B cell (primary cell): ENCODE results near the gene SPEF1. TPM values are rescaled to one million over a fixed set of nuclear protein-coding genes. Genes with fewer than 3 reads are reported as not detected.

Source experiments
- ATAC-seq: fragments of 200-7000 bp; cut with Tn5 transposase; one replicate; pipeline ENCODE4 v1.10.0; 2021; ENCODE audit warnings: low read depth, mild to moderate bottlenecking, moderate number of reproducible peaks, moderate library complexity
- CTCF ChIA-PET: fragments of 350-600 bp; sonication (Branson Sonifier 250); formaldehyde crosslinking; loops from one replicate; lab custom pipeline; 2021; ENCODE audit warnings: antibody characterized with exemption, inconsistent platforms; lab: Charles Lee
- POLR2A ChIA-PET: fragments of 350-600 bp; sonication (Branson Sonifier 250); formaldehyde crosslinking; loops from one replicate; lab custom pipeline; 2021; ENCODE audit warnings: antibody characterized with exemption; lab: Charles Lee
- DNase-seq: peaks from one replicate; pipeline ENCODE4 v3.0.0; 2013
- H2AFZ ChIP-seq: 2 replicates; pipeline ENCODE4 v1.6.1; 2012; ENCODE audit warnings: mild to moderate bottlenecking, low read depth, low read length; ENCODE audit not compliant: insufficient read depth, poor library complexity, severe bottlenecking
- H3K27ac ChIP-seq, 2 donors: 1 replicate in 1 of 2; 2 replicates in 1 of 2; pipeline ENCODE4 v1.5.1; 2012 to 2013; ENCODE audit warnings: low read length in 2 of 2, mild to moderate bottlenecking in 2 of 2, moderate library complexity in 1 of 2
- H3K27me3 ChIP-seq, 4 experiments: fragments of 200-600 bp in 1 of 4; sonication (generic) in 1 of 4; replicated peaks in 1 of 4; 1 replicate in 2 of 4; 2 replicates in 2 of 4; pipeline versions ENCODE4 v1.6.1 to v1.7.0; 2013 to 2016; ENCODE audit warnings: low read length in 3 of 4, mild to moderate bottlenecking in 2 of 4, mixed read lengths in 1 of 4, moderate library complexity in 1 of 4; ENCODE audit not compliant: insufficient read depth in 4 of 4, control insufficient read depth in 3 of 4; ENCODE audit errors: control extremely low read depth in 1 of 4
- H3K36me3 ChIP-seq, 2 experiments: replicated peaks in 1 of 2; 1 replicate in 1 of 2; 2 replicates in 1 of 2; pipeline versions ENCODE4 v1.6.1 to v1.7.1; 2013; ENCODE audit warnings: low read length in 1 of 2; ENCODE audit not compliant: insufficient read depth in 2 of 2, control insufficient read depth in 1 of 2; ENCODE audit errors: control extremely low read depth in 1 of 2, extremely low read depth in 1 of 2
- H3K4me1 ChIP-seq, 2 donors: fragments of 200-600 bp in 1 of 2; sonication (generic) in 1 of 2; 1 replicate in 1 of 2; 2 replicates in 1 of 2; pipeline versions ENCODE4 v1.5.1 to v1.6.1; 2013 to 2017; ENCODE audit warnings: low read length in 2 of 2; ENCODE audit not compliant: control insufficient read depth in 2 of 2, insufficient read depth in 2 of 2
- H3K4me2 ChIP-seq: replicated peaks from 2 replicates; pipeline ENCODE3; 2012; ENCODE audit warnings: mild to moderate bottlenecking, low read depth, low read length; ENCODE audit not compliant: poor library complexity, severe bottlenecking
- H3K4me3 ChIP-seq, 5 experiments: fragments of 200-600 bp in 1 of 5; sonication (generic) in 1 of 5; 1 replicate in 3 of 5; 2 replicates in 2 of 5; pipeline versions ENCODE4 v1.5.1 to v1.7.0; 2011 to 2016; ENCODE audit warnings: low read length in 4 of 5, mild to moderate bottlenecking in 4 of 5, low read depth in 2 of 5, control low read depth in 1 of 5, moderate library complexity in 1 of 5; ENCODE audit not compliant: insufficient read depth in 1 of 5; ENCODE audit errors: control extremely low read depth in 1 of 5, extremely low read depth in 1 of 5
- H3K79me2 ChIP-seq: fragments of 200-600 bp; sonication (generic); one replicate; pipeline ENCODE4 v1.6.0; 2016; ENCODE audit warnings: low read length; ENCODE audit not compliant: control insufficient read depth, insufficient read depth
- H3K9ac ChIP-seq: fragments of 200-600 bp; sonication (generic); 2 replicates; pipeline ENCODE4 v1.6.1; 2017; ENCODE audit warnings: mild to moderate bottlenecking, low read length, moderate library complexity
- H3K9me3 ChIP-seq, 3 donors: one replicate each; pipeline versions ENCODE4 v1.6.1 to v1.7.1; 2013; ENCODE audit warnings: low read length in 2 of 3; ENCODE audit not compliant: control insufficient read depth in 2 of 3, insufficient read depth in 1 of 3; ENCODE audit errors: control extremely low read depth in 1 of 3
- H4K20me1 ChIP-seq: 2 replicates; pipeline ENCODE4 v1.6.0; 2012; ENCODE audit warnings: mild to moderate bottlenecking, low read length; ENCODE audit not compliant: insufficient read depth, control insufficient read depth, poor library complexity, severe bottlenecking
- H3K27ac Mint-ChIP-seq: one replicate; pipeline ENCODE4 v1.8.0; 2021; ENCODE audit warnings: mixed read lengths
- H3K27me3 Mint-ChIP-seq: one replicate; pipeline ENCODE4 v1.8.0; 2021; ENCODE audit warnings: mixed read lengths
- H3K4me1 Mint-ChIP-seq: one replicate; pipeline ENCODE4 v1.8.0; 2021; ENCODE audit warnings: mixed read lengths
- H3K4me3 Mint-ChIP-seq: one replicate; pipeline ENCODE4 v1.8.0; 2021; ENCODE audit warnings: mixed read lengths
- H3K9me3 Mint-ChIP-seq: one replicate; pipeline ENCODE4 v1.8.0; 2022; ENCODE audit warnings: mixed read lengths; ENCODE audit not compliant: insufficient read depth
- EZH2 ChIP-seq: IDR thresholded peaks from 2 replicates; pipeline ENCODE4 v1.6.1; 2012; ENCODE audit warnings: borderline replicate concordance, low read depth, mild to moderate bottlenecking, moderate library complexity, low read length; ENCODE audit not compliant: insufficient read depth, poor library complexity, severe bottlenecking
- WGBS: methylation state at CpG from one replicate; pipeline ENCODE4 v1.1.5; 2013; ENCODE audit warnings: missing lambda C conversion rate; ENCODE audit not compliant: insufficient coverage; 5-methylcytosine and 5-hydroxymethylcytosine counted together
- intact Hi-C: fragments of 100-400 bp; cut with micrococcal nuclease; formaldehyde crosslinking; loops from one replicate; pipeline ENCODE4 v1.10.0; 2022
- polyA plus RNA-seq: library from polyadenylated mRNA; depleted of rRNA; stranded (reverse); fragments of >200 nt; gene quantifications from 2 replicates; pipeline ENCODE4 v1.2.3, GENCODE V29; 2012
- total RNA-seq, 2 donors: library from RNA; stranded (reverse); fragments of 120-200 nt in 1 of 2; gene quantifications; 1 replicate in 1 of 2; 2 replicates in 1 of 2; pipeline versions ENCODE4 v1.2.3 to v1.2.4, GENCODE V29; 2013 to 2022
- TF ChIP-seq, protein P1 (sequence below): fragments of 200-600 bp; IDR thresholded peaks from one replicate; pipeline ENCODE4 v1.8.0; 2022; ENCODE audit warnings: antibody characterized with exemption, mild to moderate bottlenecking

The SPEF1 gene
- total and polyA plus RNA-seq, 2 donors (not counting 1 experiment from before 2014, with no cell fraction given), result not detected

DNA sequence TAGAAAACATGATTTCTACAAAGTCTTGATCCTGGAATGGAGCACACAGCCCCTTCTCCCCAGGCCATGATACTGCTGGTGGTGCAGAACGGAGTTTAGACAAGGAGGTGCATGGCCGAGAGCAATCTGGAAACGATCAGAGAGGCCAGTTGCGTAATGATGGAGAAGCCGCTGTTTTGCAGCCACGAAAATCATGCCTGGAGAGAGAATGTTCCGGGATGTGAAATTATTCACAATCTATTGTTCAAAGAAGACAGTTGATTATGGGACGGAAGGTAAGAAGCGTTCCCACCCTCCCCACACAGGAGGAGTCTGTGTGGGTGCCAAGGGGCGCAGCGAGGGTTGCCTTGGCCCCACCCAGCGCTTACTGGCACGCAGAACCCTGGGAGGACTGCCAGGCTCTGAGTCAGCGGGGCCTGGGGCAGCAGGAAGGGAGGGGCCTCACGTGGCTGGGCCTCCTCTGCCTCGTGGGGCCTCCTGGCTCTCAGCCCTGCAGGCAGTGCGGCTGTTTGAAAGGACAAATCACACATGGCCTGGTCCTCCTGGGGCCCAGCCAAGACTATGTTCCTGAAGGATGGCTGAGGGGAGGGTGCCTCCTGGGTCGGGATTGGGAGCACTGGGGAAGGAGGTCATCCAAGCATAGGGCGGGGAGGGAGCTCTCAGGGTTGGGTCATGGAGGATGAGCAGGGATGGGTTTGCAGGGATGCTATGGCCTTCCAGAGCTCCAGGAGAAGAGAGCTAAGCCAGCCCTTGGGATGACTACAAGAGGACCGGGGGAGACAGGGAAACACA, 30.4 kb upstream of the SPEF1 start:
- peak overlapping the region; percentile 54 for H2AFZ ChIP-seq

More for the DNA sequence above, 30.4 kb upstream of the SPEF1 start:
- ATAC-seq (peak; percentile 99), DNase-seq (peak; percentile 47)
- Mint-ChIP-seq H3K9me3 (no peaks in the 10 kb centered on the region), H3K27ac (peak overlapping the region; percentile 81), H3K4me3 (peak overlapping the region; percentile 87), H3K4me1 (peaks cover 17% of the 10 kb centered on the region), H3K27me3 (no peaks in the 10 kb centered on the region)
- no peaks in the 10 kb centered on the region for H3K36me3 ChIP-seq
- H3K4me2 ChIP-seq, result peak overlapping the region; percentile 59
- no peaks in the 10 kb centered on the region for H3K27me3 ChIP-seq
- peak overlapping the region in 3 of 5 experiments; percentile 25 to 30 (median 25) for H3K4me3 ChIP-seq
- H3K4me1 ChIP-seq, result peaks cover 8 to 19% of the 10 kb centered on the region in 2 donors
- TF ChIP-seq, protein P1, sequence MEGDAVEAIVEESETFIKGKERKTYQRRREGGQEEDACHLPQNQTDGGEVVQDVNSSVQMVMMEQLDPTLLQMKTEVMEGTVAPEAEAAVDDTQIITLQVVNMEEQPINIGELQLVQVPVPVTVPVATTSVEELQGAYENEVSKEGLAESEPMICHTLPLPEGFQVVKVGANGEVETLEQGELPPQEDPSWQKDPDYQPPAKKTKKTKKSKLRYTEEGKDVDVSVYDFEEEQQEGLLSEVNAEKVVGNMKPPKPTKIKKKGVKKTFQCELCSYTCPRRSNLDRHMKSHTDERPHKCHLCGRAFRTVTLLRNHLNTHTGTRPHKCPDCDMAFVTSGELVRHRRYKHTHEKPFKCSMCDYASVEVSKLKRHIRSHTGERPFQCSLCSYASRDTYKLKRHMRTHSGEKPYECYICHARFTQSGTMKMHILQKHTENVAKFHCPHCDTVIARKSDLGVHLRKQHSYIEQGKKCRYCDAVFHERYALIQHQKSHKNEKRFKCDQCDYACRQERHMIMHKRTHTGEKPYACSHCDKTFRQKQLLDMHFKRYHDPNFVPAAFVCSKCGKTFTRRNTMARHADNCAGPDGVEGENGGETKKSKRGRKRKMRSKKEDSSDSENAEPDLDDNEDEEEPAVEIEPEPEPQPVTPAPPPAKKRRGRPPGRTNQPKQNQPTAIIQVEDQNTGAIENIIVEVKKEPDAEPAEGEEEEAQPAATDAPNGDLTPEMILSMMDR, result no peak
- no peak for TF ChIP-seq EZH2
- WGBS, result 16% methylated on average over 13 of the region's 20 CpGs
- H3K79me2 ChIP-seq, result no peaks in the 10 kb centered on the region
- ChIA-PET POLR2A (interaction anchor here (0.7 to 1.3 kb wide), 6 partner anchors 9 to 16 kb away, joined by 3 to 6 read pairs (median 4); partner anchors contain the start of genes AP5S1 and CDC25B), CTCF (interaction anchor here (0.6 to 2.4 kb wide), 4 partner anchors 9 to 43 kb away, joined by 3 to 12 read pairs (median 7); partner anchors contain the start of genes ADISSP and AP5S1)
- H3K9ac ChIP-seq, result peak overlapping the region; percentile 41
- H3K9me3 ChIP-seq, result peaks cover 0 to 2% (median 0%) of the 10 kb centered on the region in 3 donors
- H4K20me1 ChIP-seq, result no peaks in the 10 kb centered on the region
- peak overlapping the region in 1 of 2 donors; percentile 35 for H3K27ac ChIP-seq
- intact Hi-C loops, result loop anchor here (1.0 kb wide), 2 partner anchors 9 to 15 kb away; partner anchors contain the start of genes AP5S1 and CDC25B
